Stimulated activated CD4-positive, alpha-beta T cell treated with anti-CD3 and anti-CD28 coated beads, Interleukin-1b, Interleukin-23, amount 100 ng/mL, for 1 hour (primary cell): ENCODE data around the gene DHODH.
"Not testable (repeated sequence)": the region's sequence is repeated elsewhere in the genome, so short reads cannot be mapped to it uniquely, and the experiment has no call there.

Experiments used
- DNase-seq, 2 donors: peaks; one replicate each; pipeline ENCODE4 v3.0.0-alpha.2; 2020; ENCODE audit warnings: low read depth in 2 of 2

Gene DHODH

GRCh38 chr16:72008424-72009216 lies at the start of gene DHODH:
TSS of gene DHODH (plus strand) at chr16:72008744. CDS start at chr16:72008765, 21 bp downstream.
- peak; percentile 90 for DNase-seq

DNA sequence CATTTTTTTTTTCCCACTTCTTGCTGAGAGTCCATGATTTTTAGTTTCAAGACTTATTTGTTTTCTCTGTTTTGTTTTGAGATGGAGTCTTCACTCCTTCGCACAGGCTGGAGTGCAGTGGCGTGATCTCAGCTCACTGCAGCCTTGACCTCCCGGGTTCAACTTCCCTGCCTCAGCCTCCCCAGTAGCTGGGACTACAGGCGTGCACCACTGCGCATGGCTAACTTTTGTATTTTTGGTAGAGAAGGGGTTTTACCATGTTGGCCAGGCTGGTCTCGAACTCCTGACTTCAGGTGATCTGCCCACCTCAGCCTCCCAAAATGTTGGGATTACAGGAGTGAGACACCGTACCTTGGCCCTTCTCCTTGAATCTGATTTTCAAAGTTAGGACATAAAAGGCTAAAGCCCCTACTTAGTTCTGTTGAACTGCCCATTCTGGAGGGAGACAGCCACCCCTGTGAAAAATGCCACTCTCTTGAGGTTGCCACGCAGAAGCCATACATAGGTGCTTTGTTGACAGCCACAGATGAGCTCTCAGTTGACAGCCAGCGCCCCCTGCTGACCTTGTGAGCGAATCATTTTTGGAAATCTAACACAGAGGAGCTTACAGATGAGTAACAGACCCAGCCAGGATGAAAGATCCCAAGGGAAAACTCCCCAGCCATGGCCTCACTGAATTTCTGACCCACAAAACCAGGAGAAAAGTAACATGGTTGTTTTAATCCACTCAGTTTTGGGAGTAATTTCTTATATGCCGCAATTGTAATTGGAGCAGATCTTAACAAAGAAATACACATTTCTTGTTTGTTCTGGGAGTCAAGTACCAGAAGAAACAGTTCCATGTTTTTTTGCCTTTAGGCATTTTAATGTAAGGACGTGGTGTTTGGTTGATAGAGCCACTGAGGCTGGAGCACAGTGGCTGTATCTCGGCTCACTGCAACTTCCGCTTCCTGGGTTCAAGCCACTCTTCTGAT lies 47.2 kb upstream of the DHODH start:
- DNase-seq, result peak; percentile 52 to 64

- no peak for DNase-seq
Observed at GRCh38 chr16:71963125-71963875, 45.2 kb upstream of the DHODH start.

- no peak for DNase-seq
Observed at GRCh38 chr16:71965223-71965622, 43.3 kb upstream of the DHODH start.

GRCh38 chr16:71966932-71967331 lies 41.6 kb upstream of the DHODH start:
- DNase-seq, result no peak

DNA sequence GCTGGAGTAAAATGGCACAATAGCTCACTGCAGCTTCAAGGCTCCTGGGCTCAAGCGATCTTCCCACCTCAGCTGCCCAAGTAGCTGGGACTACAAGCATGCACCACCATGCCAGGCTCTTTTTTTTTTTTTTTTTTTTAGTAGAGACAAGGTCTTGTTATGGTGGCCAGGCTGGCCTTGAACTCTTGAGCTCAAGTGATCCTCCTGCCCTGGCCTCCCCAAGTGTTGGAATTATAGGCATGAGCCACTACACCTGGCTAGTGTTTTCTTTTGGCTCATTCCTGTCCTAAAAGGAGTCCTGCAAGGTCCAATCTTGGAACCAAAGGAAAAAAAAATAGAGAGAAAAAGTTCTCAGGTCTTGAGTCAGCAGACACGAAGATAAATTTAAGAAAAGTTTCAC lies 39.2 kb upstream of the DHODH start:
- no peak for DNase-seq

DNA sequence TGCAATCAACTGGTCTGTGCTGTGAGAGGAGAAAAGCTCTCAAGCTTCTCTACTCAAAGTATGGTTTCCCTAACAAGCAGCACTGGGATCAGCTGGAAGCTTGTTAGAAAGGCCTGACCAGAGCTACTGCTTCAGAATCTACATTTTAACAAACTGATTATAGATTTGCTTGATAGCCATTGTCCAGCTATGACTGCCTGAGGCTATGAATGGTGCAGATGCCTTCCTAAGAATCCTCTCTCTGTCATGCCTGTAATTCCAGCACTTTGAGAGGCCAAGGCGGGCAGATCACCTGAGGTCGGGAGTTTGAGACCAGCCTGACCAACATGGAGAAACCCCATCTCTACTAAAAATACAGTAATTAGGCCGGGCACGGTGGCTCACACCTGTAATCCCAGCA lies 37.0 kb upstream of the DHODH start:
- no peak for DNase-seq

- no peak for DNase-seq
Observed at GRCh38 chr16:71972356-71972755, 36.2 kb upstream of the DHODH start.

DNA sequence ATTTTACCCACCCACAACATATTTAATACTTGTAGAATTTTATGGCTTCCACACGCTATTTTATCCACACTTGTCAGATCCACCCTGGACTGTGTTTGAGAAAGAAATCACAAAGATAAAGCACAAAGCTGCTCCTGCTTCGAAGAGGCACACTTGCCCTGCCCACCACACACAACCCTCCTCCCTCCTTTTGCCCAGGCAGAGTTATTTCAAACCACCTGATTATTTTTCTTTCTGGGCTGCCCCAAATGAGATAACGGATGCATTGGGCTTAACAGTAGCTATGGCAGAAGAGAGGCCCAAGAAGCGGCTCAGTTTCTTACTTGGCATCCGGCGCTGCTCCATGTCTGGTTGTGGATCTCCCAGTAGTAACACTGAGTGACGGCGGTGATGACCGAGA lies 35.5 kb upstream of the DHODH start:
- no peak for DNase-seq

GRCh38 chr16:71974068-71974818 lies 34.3 kb upstream of the DHODH start:
- no peak for DNase-seq

GRCh38 chr16:71985262-71985974 lies 23.1 kb upstream of the DHODH start:
- no peak for DNase-seq

DNA sequence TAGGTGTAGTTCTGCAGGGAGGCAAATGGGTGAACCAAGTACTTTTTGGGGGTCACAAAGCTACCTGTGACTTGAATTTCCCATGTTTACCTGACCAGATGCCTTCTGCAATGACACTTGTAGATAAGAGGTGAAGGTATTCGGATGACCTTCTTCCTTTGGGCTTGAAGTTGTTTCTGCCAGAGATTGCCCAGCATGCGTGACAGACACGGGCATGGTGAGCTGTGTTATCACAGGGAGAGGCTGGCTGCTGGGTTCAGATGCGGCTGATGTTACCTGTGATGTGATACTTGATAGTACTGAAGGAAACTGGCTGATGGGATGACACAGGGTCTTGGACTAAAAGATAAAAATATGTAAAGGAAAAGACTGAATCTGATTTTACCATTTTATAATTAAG lies 22.4 kb upstream of the DHODH start:
- no peak for DNase-seq

DNA sequence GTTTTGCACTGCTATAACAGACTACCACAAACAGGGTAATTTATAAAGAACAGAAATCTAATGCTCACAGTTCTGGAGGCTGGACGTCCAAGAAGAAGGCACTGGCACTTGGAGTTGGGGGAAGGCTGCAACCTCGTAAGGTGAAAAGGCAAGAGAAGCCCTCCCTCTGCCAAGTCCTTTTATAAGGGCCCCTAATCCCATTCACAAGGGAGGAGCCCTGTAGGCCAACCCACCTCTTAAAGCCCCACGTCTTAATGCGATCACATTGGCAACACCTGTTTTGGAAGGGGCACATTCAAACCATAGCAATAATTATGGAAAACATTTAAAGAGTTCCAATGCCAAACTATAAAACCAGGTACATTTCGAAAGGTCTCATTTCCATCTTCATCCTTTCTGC lies 13.5 kb upstream of the DHODH start:
- no peak for DNase-seq

- not testable (repeated sequence) for DNase-seq
Observed at GRCh38 chr16:71997578-71997977, 11.0 kb upstream of the DHODH start.

GRCh38 chr16:72001180-72001874 lies 7.2 kb upstream of the DHODH start:
- no peak for DNase-seq

- no peak for DNase-seq
Observed at GRCh38 chr16:72002619-72003018, 5.9 kb upstream of the DHODH start.

GRCh38 chr16:72008065-72008423 lies 500 bp upstream of the DHODH start:
- DNase-seq, result not testable (repeated sequence)

DNA sequence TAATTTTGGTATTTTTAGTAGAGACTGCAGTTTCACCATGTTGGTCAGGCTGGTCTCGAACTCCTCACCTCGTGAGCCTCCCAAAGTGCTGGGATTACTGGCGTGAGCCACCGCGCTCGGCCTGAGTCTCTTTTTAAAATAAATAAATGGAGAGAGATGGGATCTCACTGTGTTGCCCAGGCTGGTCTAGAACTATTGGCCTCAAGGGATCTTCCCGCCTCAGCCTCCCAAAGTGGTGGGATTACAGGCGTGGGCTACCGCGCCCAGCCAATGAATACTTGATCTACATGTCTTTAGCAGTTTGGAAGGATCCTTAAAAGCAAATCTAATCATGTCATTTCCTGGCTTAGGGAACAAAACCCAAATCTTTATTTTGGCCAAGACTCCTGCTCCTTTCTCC lies 1.2 kb downstream of the DHODH start:
- no peak for DNase-seq

- DNase-seq, result no peak
Observed at GRCh38 chr16:72012607-72013006, 4.1 kb downstream of the DHODH start.

GRCh38 chr16:72013389-72013788 lies 4.8 kb downstream of the DHODH start:
- DNase-seq, result no peak
